ENCODE data around the gene LRPPRC. TPM values are rescaled to one million over a fixed set of nuclear protein-coding genes. Genes with fewer than 3 reads are reported as not detected.

LRPPRC gene
- polyA plus RNA-seq, 2 donors = 11.2 to 23.1 TPM

DNA sequence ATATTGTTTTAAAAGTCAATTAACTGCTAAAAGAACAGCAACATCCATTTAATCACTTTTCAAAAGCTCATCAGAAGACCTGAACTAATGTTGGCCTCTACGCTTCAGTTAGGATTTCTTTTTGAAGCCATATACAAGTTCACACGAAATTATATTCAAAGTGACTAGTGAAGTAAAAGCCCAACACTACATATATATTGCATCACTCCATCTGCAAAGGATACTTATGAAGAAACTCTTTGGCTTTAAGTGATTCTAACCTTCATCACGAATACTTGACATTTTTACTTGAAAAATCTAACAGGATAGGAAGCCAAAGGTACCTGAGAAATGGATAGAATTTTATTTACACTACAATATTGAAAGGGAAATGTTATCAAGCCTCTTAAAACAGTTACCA lies 50.4 kb downstream of the LRPPRC start:
- 90 to 91% methylated on average over 3 of the region's 3 CpGs for WGBS, 2 donors
- Histone ChIP-seq H3K4me1 (ENCODE audit: control insufficient read depth in 2 of 2, insufficient read depth in 2 of 2, low read length in 1 of 2) (no peaks in the 10 kb centered on the region), H3K27me3 (ENCODE audit: control insufficient read depth in 1 of 2, insufficient read depth in 2 of 2, low read length in 2 of 2) (no peaks in the 10 kb centered on the region), H3K27ac (ENCODE audit: low read depth in 2 of 2, low read length in 1 of 2) (no peak overlapping the region), H3K4me3 (ENCODE audit: low read depth in 1 of 2, low read length in 2 of 2) (no peak overlapping the region), H3K36me3 (ENCODE audit: control insufficient read depth in 2 of 2, insufficient read depth in 2 of 2, low read length in 1 of 2) (peaks cover 0 to 6% of the 10 kb centered on the region in 2 donors), H3K9me3 (ENCODE audit: control insufficient read depth in 2 of 2, insufficient read depth in 1 of 2, low read depth in 1 of 2, low read length in 1 of 2) (no peaks in the 10 kb centered on the region)

GRCh38 chr2:43944915-43945314 lies 50.9 kb downstream of the LRPPRC start:
- Histone ChIP-seq H3K36me3 (ENCODE audit: control insufficient read depth in 2 of 2, insufficient read depth in 2 of 2, low read length in 1 of 2) (peaks cover 0 to 6% of the 10 kb centered on the region in 2 donors), H3K4me3 (ENCODE audit: low read depth in 1 of 2, low read length in 2 of 2) (no peak overlapping the region), H3K27ac (ENCODE audit: low read depth in 2 of 2, low read length in 1 of 2) (no peak overlapping the region), H3K9me3 (ENCODE audit: control insufficient read depth in 2 of 2, insufficient read depth in 1 of 2, low read depth in 1 of 2, low read length in 1 of 2) (no peaks in the 10 kb centered on the region), H3K4me1 (ENCODE audit: control insufficient read depth in 2 of 2, insufficient read depth in 2 of 2, low read length in 1 of 2) (no peaks in the 10 kb centered on the region), H3K27me3 (ENCODE audit: control insufficient read depth in 1 of 2, insufficient read depth in 2 of 2, low read length in 2 of 2) (no peaks in the 10 kb centered on the region)
- whole genome bisulfite sequencing, 2 donors = 92% methylated on average over 3 of the region's 3 CpGs

DNA sequence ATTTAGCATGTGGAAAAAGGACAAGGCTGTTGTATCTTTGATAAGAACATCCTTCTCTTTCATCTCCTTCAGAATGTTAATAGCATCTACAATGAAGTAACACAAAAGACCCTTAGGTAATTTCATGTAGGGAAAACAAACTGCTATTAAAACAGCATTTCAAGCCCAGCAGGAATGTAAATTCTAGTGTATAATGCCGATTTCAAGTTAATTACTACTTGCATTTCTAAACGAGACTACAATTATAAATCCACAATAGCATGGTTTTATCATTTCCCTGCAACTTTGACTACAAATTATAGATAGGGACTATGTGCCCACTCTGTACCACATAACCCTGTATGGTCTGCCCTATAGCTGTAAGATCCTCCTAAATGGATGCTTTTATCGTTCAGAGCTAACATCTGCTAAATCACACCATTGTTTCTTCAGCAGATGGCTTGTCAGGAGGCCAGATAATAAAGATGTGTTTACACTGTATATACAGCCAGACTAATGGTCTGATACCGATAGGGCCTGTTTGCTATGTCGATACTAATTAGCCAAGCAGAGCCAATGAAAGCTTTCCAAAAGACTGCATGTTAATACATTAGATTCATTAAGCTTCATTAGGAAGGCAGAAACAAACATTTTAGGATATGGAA lies 51.9 kb downstream of the LRPPRC start:
- WGBS, 2 donors = 56 to 66% methylated on average over 5 of the region's 5 CpGs
- no peaks in the 10 kb centered on the region for H3K9me3 ChIP-seq (ENCODE audit: control insufficient read depth in 2 of 2, insufficient read depth in 1 of 2, low read depth in 1 of 2, low read length in 1 of 2)
- no peak overlapping the region for H3K27ac ChIP-seq (ENCODE audit: low read depth in 2 of 2, low read length in 1 of 2)
- no peaks in the 10 kb centered on the region for H3K4me1 ChIP-seq (ENCODE audit: control insufficient read depth in 2 of 2, insufficient read depth in 2 of 2, low read length in 1 of 2)
- H3K36me3 ChIP-seq (ENCODE audit: control insufficient read depth in 2 of 2, insufficient read depth in 2 of 2, low read length in 1 of 2) = peaks cover 0 to 6% of the 10 kb centered on the region in 2 donors
- H3K27me3 ChIP-seq (ENCODE audit: control insufficient read depth in 1 of 2, insufficient read depth in 2 of 2, low read length in 2 of 2) = no peaks in the 10 kb centered on the region
- no peak overlapping the region for H3K4me3 ChIP-seq (ENCODE audit: low read depth in 1 of 2, low read length in 2 of 2)

DNA sequence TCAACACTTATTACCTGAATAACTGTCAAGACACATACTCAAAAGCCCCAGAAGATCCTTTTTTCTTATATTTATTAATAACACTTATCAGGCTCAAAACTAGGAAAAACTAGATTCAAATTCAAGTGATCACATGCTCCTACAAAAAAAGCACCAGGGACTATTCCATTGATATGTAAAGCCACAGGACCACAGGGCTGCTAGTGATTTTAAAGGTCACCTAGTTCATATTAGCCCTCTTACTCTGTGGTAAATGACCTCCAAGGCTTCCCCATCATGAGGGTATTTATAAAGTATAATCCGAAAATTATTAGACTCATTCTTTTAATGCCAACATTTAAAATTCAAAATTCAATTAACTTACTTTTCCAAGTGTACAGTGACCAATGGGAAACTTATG lies 52.5 kb downstream of the LRPPRC start:
- no peak overlapping the region for H3K27ac ChIP-seq (ENCODE audit: low read depth in 2 of 2, low read length in 1 of 2)
- H3K4me1 ChIP-seq (ENCODE audit: control insufficient read depth in 2 of 2, insufficient read depth in 2 of 2, low read length in 1 of 2) = no peaks in the 10 kb centered on the region
- no peaks in the 10 kb centered on the region for H3K27me3 ChIP-seq (ENCODE audit: control insufficient read depth in 1 of 2, insufficient read depth in 2 of 2, low read length in 2 of 2)
- WGBS, 2 donors = 86 to 94% methylated on average over 1 of the region's 1 CpG
- H3K9me3 ChIP-seq (ENCODE audit: control insufficient read depth in 2 of 2, insufficient read depth in 1 of 2, low read depth in 1 of 2, low read length in 1 of 2) = no peaks in the 10 kb centered on the region
- H3K36me3 ChIP-seq (ENCODE audit: control insufficient read depth in 2 of 2, insufficient read depth in 2 of 2, low read length in 1 of 2) = peaks cover 0 to 6% of the 10 kb centered on the region in 2 donors
- H3K4me3 ChIP-seq (ENCODE audit: low read depth in 1 of 2, low read length in 2 of 2) = no peak overlapping the region

DNA sequence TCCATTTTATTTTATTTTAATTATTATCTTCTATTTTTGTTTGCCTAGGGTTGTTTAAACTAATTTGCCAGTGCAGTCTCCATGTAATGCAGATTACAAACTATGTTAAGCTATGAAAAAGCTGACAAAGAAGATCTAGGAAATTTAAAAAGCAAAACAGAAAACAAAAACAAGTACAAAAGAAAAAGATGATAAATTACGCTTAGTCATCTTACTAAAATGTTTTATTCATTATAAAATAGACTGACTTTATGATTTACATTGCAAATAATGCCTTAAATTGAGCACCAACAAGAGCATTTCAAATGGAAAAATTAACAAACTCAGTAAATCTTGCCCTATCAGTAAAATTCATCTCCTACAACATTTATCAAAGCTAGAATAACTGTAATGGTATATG lies 52.9 kb downstream of the LRPPRC start:
- Histone ChIP-seq H3K27me3 (ENCODE audit: control insufficient read depth in 1 of 2, insufficient read depth in 2 of 2, low read length in 2 of 2) (no peaks in the 10 kb centered on the region), H3K4me1 (ENCODE audit: control insufficient read depth in 2 of 2, insufficient read depth in 2 of 2, low read length in 1 of 2) (no peaks in the 10 kb centered on the region), H3K4me3 (ENCODE audit: low read depth in 1 of 2, low read length in 2 of 2) (no peak overlapping the region), H3K27ac (ENCODE audit: low read depth in 2 of 2, low read length in 1 of 2) (no peak overlapping the region), H3K36me3 (ENCODE audit: control insufficient read depth in 2 of 2, insufficient read depth in 2 of 2, low read length in 1 of 2) (peaks cover 0 to 6% of the 10 kb centered on the region in 2 donors), H3K9me3 (ENCODE audit: control insufficient read depth in 2 of 2, insufficient read depth in 1 of 2, low read depth in 1 of 2, low read length in 1 of 2) (no peaks in the 10 kb centered on the region)
- WGBS, 2 donors = 96 to 98% methylated on average over 1 of the region's 1 CpG

- no peak overlapping the region for H3K4me3 ChIP-seq (ENCODE audit: low read depth in 1 of 2, low read length in 2 of 2)
- H3K27ac ChIP-seq (ENCODE audit: low read depth in 2 of 2, low read length in 1 of 2) = no peak overlapping the region
- no peaks in the 10 kb centered on the region for H3K4me1 ChIP-seq (ENCODE audit: control insufficient read depth in 2 of 2, insufficient read depth in 2 of 2, low read length in 1 of 2)
- no peaks in the 10 kb centered on the region for H3K9me3 ChIP-seq (ENCODE audit: control insufficient read depth in 2 of 2, insufficient read depth in 1 of 2, low read depth in 1 of 2, low read length in 1 of 2)
- H3K27me3 ChIP-seq (ENCODE audit: control insufficient read depth in 1 of 2, insufficient read depth in 2 of 2, low read length in 2 of 2) = no peaks in the 10 kb centered on the region
- WGBS, 2 donors = 63 to 68% methylated on average over 4 of the region's 4 CpGs
- H3K36me3 ChIP-seq (ENCODE audit: control insufficient read depth in 2 of 2, insufficient read depth in 2 of 2, low read length in 1 of 2) = peaks cover 0 to 6% of the 10 kb centered on the region in 2 donors
Measured at GRCh38 chr2:43941966-43942365, 53.8 kb downstream of the LRPPRC start.

GRCh38 chr2:43941359-43941758 lies 54.4 kb downstream of the LRPPRC start:
- Histone ChIP-seq H3K9me3 (ENCODE audit: control insufficient read depth in 2 of 2, insufficient read depth in 1 of 2, low read depth in 1 of 2, low read length in 1 of 2) (no peaks in the 10 kb centered on the region), H3K27ac (ENCODE audit: low read depth in 2 of 2, low read length in 1 of 2) (no peak overlapping the region), H3K4me3 (ENCODE audit: low read depth in 1 of 2, low read length in 2 of 2) (no peak overlapping the region), H3K36me3 (ENCODE audit: control insufficient read depth in 2 of 2, insufficient read depth in 2 of 2, low read length in 1 of 2) (peaks cover 0 to 6% of the 10 kb centered on the region in 2 donors), H3K27me3 (ENCODE audit: control insufficient read depth in 1 of 2, insufficient read depth in 2 of 2, low read length in 2 of 2) (no peaks in the 10 kb centered on the region), H3K4me1 (ENCODE audit: control insufficient read depth in 2 of 2, insufficient read depth in 2 of 2, low read length in 1 of 2) (no peaks in the 10 kb centered on the region)
- 59 to 67% methylated on average over 3 of the region's 3 CpGs for WGBS, 2 donors

GRCh38 chr2:43939695-43940256 lies 56.0 kb downstream of the LRPPRC start:
- peaks cover 0 to under 1% of the 10 kb centered on the region in 2 donors for H3K36me3 ChIP-seq (ENCODE audit: control insufficient read depth in 2 of 2, insufficient read depth in 2 of 2, low read length in 1 of 2)
- no peaks in the 10 kb centered on the region for H3K9me3 ChIP-seq (ENCODE audit: control insufficient read depth in 2 of 2, insufficient read depth in 1 of 2, low read depth in 1 of 2, low read length in 1 of 2)
- H3K27me3 ChIP-seq (ENCODE audit: control insufficient read depth in 1 of 2, insufficient read depth in 2 of 2, low read length in 2 of 2) = no peaks in the 10 kb centered on the region
- no peaks in the 10 kb centered on the region for H3K4me1 ChIP-seq (ENCODE audit: control insufficient read depth in 2 of 2, insufficient read depth in 2 of 2, low read length in 1 of 2)
- H3K27ac ChIP-seq (ENCODE audit: low read depth in 2 of 2, low read length in 1 of 2) = no peak overlapping the region
- 92% methylated on average over 6 of the region's 6 CpGs for WGBS, 2 donors
- H3K4me3 ChIP-seq (ENCODE audit: low read depth in 1 of 2, low read length in 2 of 2) = no peak overlapping the region

- Histone ChIP-seq H3K4me1 (ENCODE audit: control insufficient read depth in 2 of 2, insufficient read depth in 2 of 2, low read length in 1 of 2) (no peaks in the 10 kb centered on the region), H3K9me3 (ENCODE audit: control insufficient read depth in 2 of 2, insufficient read depth in 1 of 2, low read depth in 1 of 2, low read length in 1 of 2) (no peaks in the 10 kb centered on the region), H3K27me3 (ENCODE audit: control insufficient read depth in 1 of 2, insufficient read depth in 2 of 2, low read length in 2 of 2) (no peaks in the 10 kb centered on the region), H3K4me3 (ENCODE audit: low read depth in 1 of 2, low read length in 2 of 2) (no peak overlapping the region), H3K27ac (ENCODE audit: low read depth in 2 of 2, low read length in 1 of 2) (no peak overlapping the region), H3K36me3 (ENCODE audit: control insufficient read depth in 2 of 2, insufficient read depth in 2 of 2, low read length in 1 of 2) (peaks cover 0 to 5% of the 10 kb centered on the region in 2 donors)
- WGBS, 2 donors = 81 to 83% methylated on average over 3 of the region's 3 CpGs
Measured at GRCh38 chr2:43937269-43937820, 58.4 kb downstream of the LRPPRC start.

DNA sequence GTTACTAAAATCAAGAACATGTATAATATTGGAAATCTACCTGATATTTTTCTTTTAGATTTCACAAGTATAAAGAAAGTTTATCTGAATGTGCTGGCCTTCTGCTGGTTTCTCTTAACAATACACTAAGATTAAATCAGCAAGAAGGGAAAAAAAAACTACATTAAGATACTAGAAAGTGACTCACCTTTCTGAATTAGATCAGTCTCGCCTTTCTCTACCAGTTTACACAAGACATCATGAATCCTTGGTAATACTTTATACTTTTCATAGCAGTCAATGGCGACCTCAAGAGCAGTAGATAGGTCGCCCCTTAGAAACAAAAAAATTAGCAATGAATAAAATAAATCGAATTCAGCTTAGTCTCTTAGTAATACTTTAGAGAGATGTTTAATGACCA lies 61.2 kb downstream of the LRPPRC start:
- H3K36me3 ChIP-seq (ENCODE audit: control insufficient read depth in 2 of 2, insufficient read depth in 2 of 2, low read length in 1 of 2) = peaks cover 0 to 8% of the 10 kb centered on the region in 2 donors
- 80 to 82% methylated on average over 4 of the region's 4 CpGs for WGBS, 2 donors
- H3K27me3 ChIP-seq (ENCODE audit: control insufficient read depth in 1 of 2, insufficient read depth in 2 of 2, low read length in 2 of 2) = no peaks in the 10 kb centered on the region

More for the DNA sequence above, 61.2 kb downstream of the LRPPRC start:
- Histone ChIP-seq H3K27ac (ENCODE audit: low read depth in 2 of 2, low read length in 1 of 2) (no peak overlapping the region), H3K9me3 (ENCODE audit: control insufficient read depth in 2 of 2, insufficient read depth in 1 of 2, low read depth in 1 of 2, low read length in 1 of 2) (no peaks in the 10 kb centered on the region), H3K4me3 (ENCODE audit: low read depth in 1 of 2, low read length in 2 of 2) (no peak overlapping the region), H3K4me1 (ENCODE audit: control insufficient read depth in 2 of 2, insufficient read depth in 2 of 2, low read length in 1 of 2) (no peaks in the 10 kb centered on the region)

Data from esophagus (tissue), 2 donors.